Panc1 (cell line): ENCODE measurements around the gene FAM222B. TPM values are rescaled to one million over a fixed set of nuclear protein-coding genes. Genes with fewer than 3 reads are reported as not detected.

Experiments used
- ATAC-seq: fragments of 200-7000 bp; cut with Tn5 transposase; 2 replicates; pipeline ENCODE4 v1.9.1; 2020; ENCODE audit warnings: mild to moderate bottlenecking, moderate library complexity
- BruUV-seq: library from RNA; stranded (reverse); fragments of 400-500 nt; replicated peaks from 2 replicates; lab custom pipeline; 2021; lab: Mats Ljungman, UMichigan
- CTCF ChIA-PET: fragments of 300-600 bp; sonication (Branson Sonifier 250); formaldehyde crosslinking; loops from one replicate; lab custom pipeline; 2022; ENCODE audit warnings: antibody characterized with exemption; lab: Charles Lee
- POLR2A ChIA-PET: fragments of 300-600 bp; sonication (Branson Sonifier 250); formaldehyde crosslinking; loops from one replicate; lab custom pipeline; 2022; ENCODE audit warnings: antibody characterized with exemption; lab: Charles Lee
- DNase-seq: peaks from one replicate; pipeline ENCODE4 v3.0.0-alpha.2; 2010; ENCODE audit warnings: low read depth, low spot score
- H3K27ac ChIP-seq: 2 replicates; pipeline ENCODE4 v1.5.1; 2011; ENCODE audit warnings: mild to moderate bottlenecking, low read length, inconsistent platforms
- H3K27me3 ChIP-seq: fragments of 200-500 bp; sonication (Bioruptor generic); 2 replicates; pipeline ENCODE4 v1.6.0; 2014; ENCODE audit warnings: low read length, inconsistent platforms; ENCODE audit not compliant: control insufficient read depth, insufficient read depth
- H3K36me3 ChIP-seq: fragments of 200-500 bp; sonication (Bioruptor generic); 2 replicates; pipeline ENCODE4 v1.5.1; 2014; ENCODE audit warnings: inconsistent platforms, mild to moderate bottlenecking, low read length, moderate library complexity; ENCODE audit not compliant: control insufficient read depth, insufficient read depth
- H3K4me1 ChIP-seq: 2 replicates; pipeline ENCODE4 v1.5.1; 2011; ENCODE audit warnings: inconsistent platforms, mild to moderate bottlenecking, low read length, moderate library complexity; ENCODE audit not compliant: control insufficient read depth, insufficient read depth
- H3K4me3 ChIP-seq, 2 experiments: 2 replicates each; pipeline ENCODE4 v1.5.1; 2011 to 2012; ENCODE audit warnings: low read depth in 2 of 2, low read length in 2 of 2, mild to moderate bottlenecking in 2 of 2, inconsistent platforms in 1 of 2, moderate library complexity in 1 of 2
- H3K9me3 ChIP-seq: fragments of 200-500 bp; sonication (Bioruptor generic); 2 replicates; pipeline ENCODE4 v1.5.1; 2014; ENCODE audit warnings: low read depth, mild to moderate bottlenecking, inconsistent platforms, low read length, moderate library complexity; ENCODE audit not compliant: control insufficient read depth, insufficient read depth
- POLR2AphosphoS5 ChIP-seq: IDR thresholded peaks from 2 replicates; pipeline ENCODE4 v1.6.1; 2012; ENCODE audit warnings: mild to moderate bottlenecking, low read depth, low read length, moderate library complexity
- SIN3A ChIP-seq: IDR thresholded peaks from 2 replicates; pipeline ENCODE4 v1.6.1; 2012; ENCODE audit warnings: low read depth, mild to moderate bottlenecking, low read length, moderate library complexity, borderline replicate concordance; ENCODE audit not compliant: insufficient read depth
- TCF7L2 ChIP-seq: IDR thresholded peaks from 2 replicates; pipeline ENCODE4 v1.6.1; 2011; ENCODE audit warnings: mild to moderate bottlenecking, low read depth, low read length, inconsistent platforms
- in situ Hi-C: cut with HindIII; loops from 2 replicates; pipeline ENCODE4 v1.10.0; 2016; ENCODE audit warnings: low sequenced_read_pairs, low pct_unique_long_range_greater_than_20kb
- intact Hi-C: fragments of 100-400 bp; cut with micrococcal nuclease; formaldehyde crosslinking; loops from one replicate; pipeline ENCODE4 v1.10.0; 2022; ENCODE audit not compliant: unreplicated experiment
- microRNA-seq: library from miRNA; unstranded; fragments of <30 nt; microRNA quantifications from one replicate; pipeline ENCODE4 v1.1.0, GENCODE V29; 2020; ENCODE audit not compliant: unreplicated experiment
- total RNA-seq: library from RNA; stranded (reverse); gene quantifications from one replicate; pipeline ENCODE4 v1.2.1, GENCODE V29; 2021; ENCODE audit not compliant: unreplicated experiment
- TF ChIP-seq, protein P1 (sequence below), 2 experiments: IDR thresholded peaks; 2 replicates each; pipeline ENCODE4 v1.6.1; 2011 to 2012; ENCODE audit warnings: low read depth in 2 of 2, control low read depth in 1 of 2, low read length in 1 of 2, mild to moderate bottlenecking in 1 of 2, moderate library complexity in 1 of 2; ENCODE audit not compliant: insufficient read depth in 1 of 2
- TF ChIP-seq, protein P2 (sequence below): fragments of 450-650 bp; IDR thresholded peaks from 2 replicates; pipeline ENCODE4 v1.5.1; 2017; ENCODE audit warnings: mild to moderate bottlenecking

The FAM222B gene
- total RNA-seq, 1 experiment from 2014 or later = 38.5 TPM

DNA sequence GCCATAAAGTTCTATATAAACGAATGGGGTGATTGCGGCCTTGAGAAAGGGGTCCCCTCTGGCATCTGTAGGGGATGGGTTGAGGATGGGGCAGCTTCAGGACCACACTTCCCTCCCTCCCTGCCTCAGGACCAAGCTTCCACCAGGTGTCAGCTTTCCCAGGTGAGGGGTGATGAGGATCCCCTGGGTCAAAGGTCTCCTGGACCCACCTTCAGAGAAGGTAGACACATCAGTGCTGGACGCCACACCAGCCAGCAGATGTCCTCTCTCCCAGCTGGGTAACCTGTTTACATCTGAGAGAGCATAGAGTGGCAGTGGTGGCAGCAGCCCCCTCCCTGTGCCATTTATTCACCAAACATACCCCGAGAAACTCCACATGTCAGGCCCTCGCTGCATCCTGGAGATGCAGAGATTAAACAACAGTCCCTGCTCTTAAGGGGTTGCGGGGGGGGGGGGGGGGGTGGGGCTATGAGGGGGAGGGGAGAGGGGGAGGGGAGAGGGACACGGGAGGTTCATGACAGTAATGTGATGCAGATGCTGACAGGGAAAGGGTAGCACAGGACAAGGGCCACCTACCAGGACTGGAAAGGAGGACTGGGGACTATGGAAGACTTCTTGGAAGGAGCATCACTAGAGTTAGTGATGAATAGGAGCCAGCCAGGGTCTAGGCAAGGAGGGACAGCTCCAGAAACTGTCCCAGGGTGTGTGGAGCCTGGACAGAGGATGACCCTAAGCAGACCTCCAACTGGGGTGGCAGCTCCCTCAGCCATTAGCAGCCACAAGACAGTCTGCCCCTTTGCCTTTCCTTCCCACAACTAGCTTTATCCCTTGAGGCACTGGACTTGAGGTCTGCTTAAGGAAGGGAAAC, 135.9 kb downstream of the FAM222B start:
- Histone ChIP-seq H3K27ac (no peak overlapping the region), H3K4me3 (no peak overlapping the region), H3K9me3 (no peaks in the 10 kb centered on the region), H3K4me1 (0 out of 2 replicates have a peak, but pooled peaks cover 3% of the 10 kb centered on the region), H3K27me3 (no peaks in the 10 kb centered on the region), H3K36me3 (peaks cover 2% of the 10 kb centered on the region; the same call in 1 of the 2 replicates)
- ChIA-PET CTCF (no interaction called here), POLR2A (no interaction called here)
- TF ChIP-seq, protein P1, sequence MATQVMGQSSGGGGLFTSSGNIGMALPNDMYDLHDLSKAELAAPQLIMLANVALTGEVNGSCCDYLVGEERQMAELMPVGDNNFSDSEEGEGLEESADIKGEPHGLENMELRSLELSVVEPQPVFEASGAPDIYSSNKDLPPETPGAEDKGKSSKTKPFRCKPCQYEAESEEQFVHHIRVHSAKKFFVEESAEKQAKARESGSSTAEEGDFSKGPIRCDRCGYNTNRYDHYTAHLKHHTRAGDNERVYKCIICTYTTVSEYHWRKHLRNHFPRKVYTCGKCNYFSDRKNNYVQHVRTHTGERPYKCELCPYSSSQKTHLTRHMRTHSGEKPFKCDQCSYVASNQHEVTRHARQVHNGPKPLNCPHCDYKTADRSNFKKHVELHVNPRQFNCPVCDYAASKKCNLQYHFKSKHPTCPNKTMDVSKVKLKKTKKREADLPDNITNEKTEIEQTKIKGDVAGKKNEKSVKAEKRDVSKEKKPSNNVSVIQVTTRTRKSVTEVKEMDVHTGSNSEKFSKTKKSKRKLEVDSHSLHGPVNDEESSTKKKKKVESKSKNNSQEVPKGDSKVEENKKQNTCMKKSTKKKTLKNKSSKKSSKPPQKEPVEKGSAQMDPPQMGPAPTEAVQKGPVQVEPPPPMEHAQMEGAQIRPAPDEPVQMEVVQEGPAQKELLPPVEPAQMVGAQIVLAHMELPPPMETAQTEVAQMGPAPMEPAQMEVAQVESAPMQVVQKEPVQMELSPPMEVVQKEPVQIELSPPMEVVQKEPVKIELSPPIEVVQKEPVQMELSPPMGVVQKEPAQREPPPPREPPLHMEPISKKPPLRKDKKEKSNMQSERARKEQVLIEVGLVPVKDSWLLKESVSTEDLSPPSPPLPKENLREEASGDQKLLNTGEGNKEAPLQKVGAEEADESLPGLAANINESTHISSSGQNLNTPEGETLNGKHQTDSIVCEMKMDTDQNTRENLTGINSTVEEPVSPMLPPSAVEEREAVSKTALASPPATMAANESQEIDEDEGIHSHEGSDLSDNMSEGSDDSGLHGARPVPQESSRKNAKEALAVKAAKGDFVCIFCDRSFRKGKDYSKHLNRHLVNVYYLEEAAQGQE (IDR thresholded peaks at IDR 0.05; ENCODE audit: insufficient read depth in 1 of 2, low read depth in 2 of 2, low read length in 1 of 2) = no peak
- TF ChIP-seq SIN3A (no peak), TCF7L2 (no peak), POLR2AphosphoS5 (no peak)
- TF ChIP-seq, protein P2, sequence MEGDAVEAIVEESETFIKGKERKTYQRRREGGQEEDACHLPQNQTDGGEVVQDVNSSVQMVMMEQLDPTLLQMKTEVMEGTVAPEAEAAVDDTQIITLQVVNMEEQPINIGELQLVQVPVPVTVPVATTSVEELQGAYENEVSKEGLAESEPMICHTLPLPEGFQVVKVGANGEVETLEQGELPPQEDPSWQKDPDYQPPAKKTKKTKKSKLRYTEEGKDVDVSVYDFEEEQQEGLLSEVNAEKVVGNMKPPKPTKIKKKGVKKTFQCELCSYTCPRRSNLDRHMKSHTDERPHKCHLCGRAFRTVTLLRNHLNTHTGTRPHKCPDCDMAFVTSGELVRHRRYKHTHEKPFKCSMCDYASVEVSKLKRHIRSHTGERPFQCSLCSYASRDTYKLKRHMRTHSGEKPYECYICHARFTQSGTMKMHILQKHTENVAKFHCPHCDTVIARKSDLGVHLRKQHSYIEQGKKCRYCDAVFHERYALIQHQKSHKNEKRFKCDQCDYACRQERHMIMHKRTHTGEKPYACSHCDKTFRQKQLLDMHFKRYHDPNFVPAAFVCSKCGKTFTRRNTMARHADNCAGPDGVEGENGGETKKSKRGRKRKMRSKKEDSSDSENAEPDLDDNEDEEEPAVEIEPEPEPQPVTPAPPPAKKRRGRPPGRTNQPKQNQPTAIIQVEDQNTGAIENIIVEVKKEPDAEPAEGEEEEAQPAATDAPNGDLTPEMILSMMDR = no peak
- intact Hi-C loops (no loop called here), in situ Hi-C loops (no loop called here)
- DNase-seq = no peak
- ATAC-seq = no peak
- BruUV-seq = no TSS peak

Small RNAs within 50 kb of the gene (microRNA-seq; reads per million reads assigned to microRNA genes)
- gene MIR451B = not detected

Other genes with a start within 250 kb of the FAM222B start
- 152 TPM for gene SPAG5, start 243.8 kb downstream of the FAM222B start, total RNA-seq
- gene RSKR, start 228.6 kb downstream of the FAM222B start, total RNA-seq = 17.2 TPM
- gene BLTP2, start 197.6 kb downstream of the FAM222B start, total RNA-seq = 271 TPM
- gene SDF2, start 180.9 kb downstream of the FAM222B start, total RNA-seq = 72.1 TPM
- 108 TPM for gene SUPT6H, start 180.6 kb downstream of the FAM222B start, total RNA-seq
- gene PROCA1, start 130.9 kb downstream of the FAM222B start, total RNA-seq = 4.9 TPM
- 284 TPM for gene RAB34, start 124.9 kb downstream of the FAM222B start, total RNA-seq
- gene RPL23A, start 122.8 kb downstream of the FAM222B start, total RNA-seq = 1,475 TPM
- 55.7 TPM for gene TLCD1, start 116.6 kb downstream of the FAM222B start, total RNA-seq
- gene NEK8, start 114.0 kb downstream of the FAM222B start, total RNA-seq = 11.9 TPM
- 108 TPM for gene TRAF4, start 98.8 kb downstream of the FAM222B start, total RNA-seq
- 74.2 TPM for gene ERAL1, start 12.2 kb upstream of the FAM222B start, total RNA-seq
- 110 TPM for gene FLOT2, start 54.9 kb upstream of the FAM222B start, total RNA-seq
- 5.2 TPM for gene DHRS13, start 60.3 kb upstream of the FAM222B start, total RNA-seq
- 79.1 TPM for gene PHF12, start 108.7 kb upstream of the FAM222B start, total RNA-seq
- not detected for gene SEZ6, start 163.2 kb upstream of the FAM222B start, total RNA-seq
- gene PIPOX, start 200.4 kb upstream of the FAM222B start, total RNA-seq = 2.4 TPM